ENCODE measurements around the gene ACADSB.

The ACADSB gene

GRCh38 chr10:123069246-123069986, 60.6 kb downstream of the ACADSB start:
- H3K27ac ChIP-seq, result no peak overlapping the region
- no peaks in the 10 kb centered on the region for H3K9me3 ChIP-seq (replicated peaks in 1 of 11)
- H3K9ac ChIP-seq, result no peak overlapping the region
- TF ChIP-seq Cebpa-rat (IDR thresholded peaks at IDR 0.05), result no peak
- H4K20me1 ChIP-seq, result no peaks in the 10 kb centered on the region
- no peaks in the 10 kb centered on the region; a peak in 1 of 22 replicates for H3K27me3 ChIP-seq
- no peaks in the 10 kb centered on the region for H3K4me1 ChIP-seq
- H3K4me3 ChIP-seq, result no peak overlapping the region
- H3K36me3 ChIP-seq, result no peaks in the 10 kb centered on the region
- no peak overlapping the region for H3K4me2 ChIP-seq

GRCh38 chr10:123073187-123073586, 64.4 kb downstream of the ACADSB start:
- H4K20me1 ChIP-seq, result no peaks in the 10 kb centered on the region
- H3K4me2 ChIP-seq, result no peak overlapping the region
- H3K9me3 ChIP-seq (replicated peaks in 1 of 11), result peaks cover 0 to 5% (median 0%) of the 10 kb centered on the region in 11 experiments; a peak in 1 of 22 replicates
- H3K27ac ChIP-seq, result no peak overlapping the region
- H3K27me3 ChIP-seq, result no peaks in the 10 kb centered on the region; a peak in 1 of 22 replicates
- no peak for TF ChIP-seq Cebpa-rat (IDR thresholded peaks at IDR 0.05)
- H3K36me3 ChIP-seq, result no peaks in the 10 kb centered on the region
- H3K4me3 ChIP-seq, result no peak overlapping the region
- H3K4me1 ChIP-seq, result no peaks in the 10 kb centered on the region
- H3K9ac ChIP-seq, result no peak overlapping the region

DNA sequence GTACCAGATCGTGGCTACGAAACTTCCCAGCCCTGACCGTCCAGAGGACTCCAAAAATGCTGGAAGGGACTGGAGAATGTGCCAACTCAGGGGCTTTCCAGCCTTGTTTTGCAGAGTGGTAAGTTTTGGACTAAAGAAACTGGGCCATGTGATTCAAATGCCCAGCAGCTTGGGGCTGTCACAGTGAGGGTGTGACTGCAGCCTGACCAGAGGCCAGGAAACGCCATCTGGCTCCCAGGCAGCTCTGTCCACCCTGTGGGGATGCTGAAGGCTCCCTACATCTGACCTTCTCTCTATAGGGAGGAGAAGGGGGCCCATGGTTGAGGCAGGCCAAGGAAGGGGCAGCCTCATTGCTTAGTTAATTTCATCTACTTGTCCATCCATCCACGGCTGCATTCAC, 65.4 kb downstream of the ACADSB start:
- no peak overlapping the region for H3K4me3 ChIP-seq
- no peak for TF ChIP-seq Cebpa-rat (IDR thresholded peaks at IDR 0.05)
- H3K9me3 ChIP-seq (replicated peaks in 1 of 11), result peaks cover 0 to 5% (median 0%) of the 10 kb centered on the region in 11 experiments; a peak in 1 of 22 replicates
- H4K20me1 ChIP-seq, result no peaks in the 10 kb centered on the region
- no peaks in the 10 kb centered on the region; a peak in 1 of 22 replicates for H3K27me3 ChIP-seq
- no peaks in the 10 kb centered on the region for H3K36me3 ChIP-seq
- no peak overlapping the region for H3K9ac ChIP-seq
- no peak overlapping the region for H3K27ac ChIP-seq
- no peak overlapping the region for H3K4me2 ChIP-seq
- no peaks in the 10 kb centered on the region for H3K4me1 ChIP-seq

GRCh38 chr10:123081896-123082295, 73.1 kb downstream of the ACADSB start:
- no peaks in the 10 kb centered on the region for H3K9me3 ChIP-seq (replicated peaks in 1 of 11)
- H3K4me1 ChIP-seq, result no peaks in the 10 kb centered on the region
- H3K9ac ChIP-seq, result no peak overlapping the region
- no peaks in the 10 kb centered on the region for H3K36me3 ChIP-seq
- H3K27me3 ChIP-seq, result no peaks in the 10 kb centered on the region
- no peak overlapping the region for H3K4me2 ChIP-seq
- no peaks in the 10 kb centered on the region for H4K20me1 ChIP-seq
- no peak overlapping the region for H3K4me3 ChIP-seq
- TF ChIP-seq Cebpa-rat (IDR thresholded peaks at IDR 0.05), result no peak
- no peak overlapping the region for H3K27ac ChIP-seq

GRCh38 chr10:123083811-123084210, 75.0 kb downstream of the ACADSB start:
- H3K9me3 ChIP-seq (replicated peaks in 1 of 11), result no peaks in the 10 kb centered on the region
- no peaks in the 10 kb centered on the region for H4K20me1 ChIP-seq
- no peak overlapping the region for H3K4me3 ChIP-seq
- no peaks in the 10 kb centered on the region for H3K27me3 ChIP-seq
- no peak for TF ChIP-seq Cebpa-rat (IDR thresholded peaks at IDR 0.05)
- H3K27ac ChIP-seq, result no peak overlapping the region
- no peaks in the 10 kb centered on the region for H3K4me1 ChIP-seq
- no peaks in the 10 kb centered on the region for H3K36me3 ChIP-seq
- no peak overlapping the region for H3K4me2 ChIP-seq
- no peak overlapping the region for H3K9ac ChIP-seq

DNA sequence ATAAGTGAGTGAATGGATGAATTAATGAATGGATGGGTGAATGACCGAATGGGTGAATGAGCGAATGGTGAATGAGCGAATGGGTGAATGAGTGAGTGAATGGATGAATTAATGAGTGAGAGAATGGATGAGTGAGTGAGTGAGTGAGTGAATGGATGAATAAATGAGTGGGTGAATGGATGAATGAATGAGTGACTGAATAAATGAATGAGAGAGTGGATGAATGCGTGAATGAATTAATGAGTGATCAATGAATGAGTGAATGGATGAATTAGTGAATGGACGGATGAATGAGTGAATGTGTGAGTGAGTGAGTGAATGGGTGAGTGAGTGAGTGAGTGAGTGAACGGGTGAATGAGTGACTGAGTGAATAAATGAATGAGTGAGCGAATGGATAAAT, 77.5 kb downstream of the ACADSB start:
- Histone ChIP-seq H3K4me3 (no peak overlapping the region), H3K9ac (no peak overlapping the region), H3K4me2 (no peak overlapping the region), H3K27ac (no peak overlapping the region), H3K27me3 (no peaks in the 10 kb centered on the region), H3K4me1 (no peaks in the 10 kb centered on the region; a peak in 1 of 20 replicates), H4K20me1 (no peaks in the 10 kb centered on the region), H3K36me3 (no peaks in the 10 kb centered on the region), H3K9me3 (replicated peaks in 1 of 11) (no peaks in the 10 kb centered on the region)
- no peak for TF ChIP-seq Cebpa-rat (IDR thresholded peaks at IDR 0.05)

DNA sequence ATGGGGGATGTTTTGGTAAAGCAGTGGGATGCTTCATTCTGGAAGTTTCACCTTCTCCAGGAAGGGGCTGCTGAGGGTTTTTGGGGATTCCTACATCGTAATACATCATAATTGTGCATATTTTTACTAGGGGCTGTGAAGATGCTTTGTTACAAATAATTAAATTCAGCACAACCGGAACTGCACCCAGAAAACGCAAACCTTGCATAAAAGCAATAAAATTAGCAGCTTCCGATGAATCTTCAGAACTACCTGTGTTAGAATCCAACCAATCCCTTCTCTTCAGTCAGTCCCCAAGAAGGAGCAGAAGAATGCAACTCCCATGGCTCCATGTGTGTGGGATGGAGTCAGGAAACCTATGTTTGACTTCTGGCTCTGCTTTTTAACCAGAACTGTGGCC, 78.5 kb downstream of the ACADSB start:
- no peak for TF ChIP-seq Cebpa-rat (IDR thresholded peaks at IDR 0.05)
- Histone ChIP-seq H3K4me3 (no peak overlapping the region), H3K9me3 (replicated peaks in 1 of 11) (no peaks in the 10 kb centered on the region), H3K27ac (no peak overlapping the region), H3K4me2 (no peak overlapping the region), H3K4me1 (no peaks in the 10 kb centered on the region; a peak in 1 of 20 replicates), H3K27me3 (no peaks in the 10 kb centered on the region), H3K9ac (no peak overlapping the region), H4K20me1 (no peaks in the 10 kb centered on the region), H3K36me3 (no peaks in the 10 kb centered on the region)

DNA sequence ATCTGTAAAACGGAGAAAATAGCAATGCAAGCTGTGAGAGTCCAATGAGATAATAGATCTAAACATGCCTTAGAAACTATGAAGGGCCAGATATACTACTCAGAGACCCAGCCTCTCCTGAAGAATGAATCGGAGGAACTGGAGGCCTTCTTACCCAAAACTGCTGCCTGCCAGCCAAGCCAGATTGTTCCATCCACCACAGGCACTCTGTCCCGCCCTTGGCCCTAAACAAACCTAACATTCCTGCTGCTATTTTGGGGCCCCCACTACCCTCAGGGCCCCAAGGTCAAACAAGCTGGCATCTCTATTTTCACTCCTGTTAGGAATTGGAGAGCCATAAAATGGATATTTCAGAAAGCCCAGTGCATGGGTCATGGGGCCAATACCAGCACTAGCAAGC, 79.0 kb downstream of the ACADSB start:
- H3K4me3 ChIP-seq, result no peak overlapping the region
- no peaks in the 10 kb centered on the region for H3K27me3 ChIP-seq
- H3K4me2 ChIP-seq, result no peak overlapping the region
- no peaks in the 10 kb centered on the region; a peak in 1 of 20 replicates for H3K4me1 ChIP-seq
- H3K9ac ChIP-seq, result no peak overlapping the region
- no peaks in the 10 kb centered on the region for H3K9me3 ChIP-seq (replicated peaks in 1 of 11)
- no peak for TF ChIP-seq Cebpa-rat (IDR thresholded peaks at IDR 0.05)
- H3K36me3 ChIP-seq, result no peaks in the 10 kb centered on the region
- H3K27ac ChIP-seq, result no peak overlapping the region
- H4K20me1 ChIP-seq, result no peaks in the 10 kb centered on the region

- H3K36me3 ChIP-seq, result no peaks in the 10 kb centered on the region
- no peak overlapping the region for H3K9ac ChIP-seq
- no peaks in the 10 kb centered on the region for H3K27me3 ChIP-seq
- H3K4me1 ChIP-seq, result no peaks in the 10 kb centered on the region; a peak in 1 of 20 replicates
- H3K27ac ChIP-seq, result no peak overlapping the region
- H4K20me1 ChIP-seq, result no peaks in the 10 kb centered on the region; a peak in 1 of 22 replicates
- no peak for TF ChIP-seq Cebpa-rat (IDR thresholded peaks at IDR 0.05)
- no peak overlapping the region for H3K4me2 ChIP-seq
- H3K4me3 ChIP-seq, result no peak overlapping the region
- H3K9me3 ChIP-seq (replicated peaks in 1 of 11), result no peaks in the 10 kb centered on the region
Observed at GRCh38 chr10:123092635-123093414, 84.0 kb downstream of the ACADSB start.

Data from BLaER1 treated with 17β-estradiol and CSF1 and Interleukin-3, amounts not matched to agents 10 nM and 100 nM (cell line).